ENCODE data around the gene PCDH9. TPM values are rescaled to one million over a fixed set of nuclear protein-coding genes. Genes with fewer than 3 reads are reported as not detected.

Gene PCDH9
- total and polyA plus RNA-seq, 2 experiments from 2014 or later, result 0.56 to 0.76 TPM

DNA sequence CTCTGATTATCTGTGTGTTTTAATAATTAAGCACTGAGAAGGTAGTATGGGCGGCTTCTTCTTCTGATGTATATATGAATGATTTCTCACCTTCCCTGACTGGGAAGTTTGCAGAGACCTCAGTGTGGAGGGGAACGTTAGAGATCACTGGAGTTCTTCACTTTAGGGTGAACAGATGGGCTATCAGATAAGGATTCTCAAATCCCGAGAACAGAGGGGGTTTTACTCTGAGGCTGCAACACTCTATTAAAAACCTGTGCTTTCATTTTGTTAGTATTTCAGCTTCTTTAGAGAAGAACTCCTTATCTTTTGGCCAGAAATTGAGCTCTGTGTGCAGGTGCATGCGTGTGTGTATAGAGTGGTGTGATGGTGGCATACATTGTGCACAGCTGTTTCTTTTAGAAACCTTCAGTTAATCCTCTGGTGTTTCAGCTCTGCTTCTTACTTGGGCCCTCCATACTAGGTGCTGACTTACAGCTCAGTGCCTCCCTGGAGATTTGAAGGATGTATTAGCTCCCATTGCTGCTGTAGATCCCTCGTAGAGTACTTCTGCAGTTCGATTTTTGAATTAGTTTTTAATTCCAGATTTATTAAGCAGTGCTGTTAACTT, 45.3 kb upstream of the PCDH9 start:
- H3K9ac ChIP-seq, result no peak overlapping the region
- no peaks in the 10 kb centered on the region for H3K79me2 ChIP-seq (ENCODE audit: insufficient read depth)
- H3F3A ChIP-seq (ENCODE audit: insufficient read depth), result no peaks in the 10 kb centered on the region
- H2AFZ ChIP-seq, result no peak overlapping the region
- WGBS, 2 experiments (ENCODE audit: low coverage in 1 of 2, low lambda C conversion rate in 2 of 2, missing lambda C conversion rate in 2 of 2), result 12 to 15% methylated on average over 6 of the region's 6 CpGs
- no peak overlapping the region for H3K4me2 ChIP-seq (ENCODE audit: unreplicated experiment)
- no peaks in the 10 kb centered on the region for H3K27me3 ChIP-seq (replicated peaks; ENCODE audit: insufficient read depth)
- no peak overlapping the region for H3K27ac ChIP-seq
- H3K9me3 ChIP-seq (ENCODE audit: low read depth), result no peaks in the 10 kb centered on the region
- no peaks in the 10 kb centered on the region for H3K4me1 ChIP-seq (ENCODE audit: insufficient read depth)
- TF ChIP-seq EZH2 (IDR thresholded peaks at IDR 0.05; ENCODE audit: insufficient read depth, poor library complexity, severe bottlenecking), result no peak
- no peak for TF ChIP-seq EZH2phosphoT487 (IDR thresholded peaks at IDR 0.05; ENCODE audit: insufficient read depth, low read depth)
- no peak for DNase-seq
- H3K4me3 ChIP-seq, result no peak overlapping the region
- no peaks in the 10 kb centered on the region for H3K9me2 ChIP-seq (ENCODE audit: insufficient read depth)
- no peaks in the 10 kb centered on the region for H3K36me3 ChIP-seq (ENCODE audit: low read depth)
- no peaks in the 10 kb centered on the region for H4K20me1 ChIP-seq (ENCODE audit: insufficient read depth)
- in situ Hi-C loops (cut with MboI), result no loop called here

- 28 to 50% methylated on average over 1 of the region's 1 CpG for WGBS, 2 experiments (ENCODE audit: low coverage in 1 of 2, low lambda C conversion rate in 2 of 2, missing lambda C conversion rate in 2 of 2)
- H4K20me1 ChIP-seq (ENCODE audit: insufficient read depth), result no peaks in the 10 kb centered on the region
- H3K9me3 ChIP-seq (ENCODE audit: low read depth), result no peaks in the 10 kb centered on the region
- H3K9ac ChIP-seq, result no peak overlapping the region
- H3K27me3 ChIP-seq (replicated peaks; ENCODE audit: insufficient read depth), result no peaks in the 10 kb centered on the region
- no peaks in the 10 kb centered on the region for H3K36me3 ChIP-seq (ENCODE audit: low read depth)
- no peak overlapping the region for H3K27ac ChIP-seq
- no peak for TF ChIP-seq EZH2 (IDR thresholded peaks at IDR 0.05; ENCODE audit: insufficient read depth, poor library complexity, severe bottlenecking)
- TF ChIP-seq EZH2phosphoT487 (IDR thresholded peaks at IDR 0.05; ENCODE audit: insufficient read depth, low read depth), result no peak
- H3K4me3 ChIP-seq, result no peak overlapping the region
- in situ Hi-C loops (cut with MboI), result no loop called here
- no peaks in the 10 kb centered on the region for H3K4me1 ChIP-seq (ENCODE audit: insufficient read depth)
- peak; percentile 34 for DNase-seq
- no peaks in the 10 kb centered on the region for H3K79me2 ChIP-seq (ENCODE audit: insufficient read depth)
- no peak overlapping the region for H3K4me2 ChIP-seq (ENCODE audit: unreplicated experiment)
- no peak overlapping the region for H2AFZ ChIP-seq
- no peaks in the 10 kb centered on the region for H3K9me2 ChIP-seq (ENCODE audit: insufficient read depth)
- no peaks in the 10 kb centered on the region for H3F3A ChIP-seq (ENCODE audit: insufficient read depth)
These were observed 42.9 kb upstream of the PCDH9 start for GRCh38 chr13:67273001-67273400.

DNA sequence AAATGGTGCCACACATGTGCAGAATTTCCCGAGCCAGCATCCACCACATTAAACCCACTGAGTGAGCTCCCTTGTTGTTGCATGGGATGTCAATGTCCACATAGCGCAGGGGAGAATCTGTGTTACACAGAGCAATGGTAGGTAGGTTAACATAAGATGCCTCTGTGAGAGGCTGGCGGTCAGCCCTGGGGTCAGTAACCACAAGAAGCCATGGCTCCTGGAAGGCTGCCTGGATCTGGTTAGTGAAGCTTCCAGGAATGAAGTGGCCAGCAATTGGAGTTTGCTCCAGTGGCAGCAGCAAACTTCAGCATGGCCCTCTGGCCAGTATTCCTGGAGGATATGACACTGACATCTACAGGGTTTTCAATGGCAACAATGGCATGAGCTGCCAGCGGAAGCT, 37.0 kb upstream of the PCDH9 start:
- no peak for TF ChIP-seq EZH2 (IDR thresholded peaks at IDR 0.05; ENCODE audit: insufficient read depth, poor library complexity, severe bottlenecking)
- TF ChIP-seq EZH2phosphoT487 (IDR thresholded peaks at IDR 0.05; ENCODE audit: insufficient read depth, low read depth), result no peak
- Histone ChIP-seq H3K4me3 (no peak overlapping the region), H3F3A (ENCODE audit: insufficient read depth) (no peaks in the 10 kb centered on the region), H2AFZ (no peak overlapping the region), H3K9me2 (ENCODE audit: insufficient read depth) (no peaks in the 10 kb centered on the region), H4K20me1 (ENCODE audit: insufficient read depth) (no peaks in the 10 kb centered on the region), H3K36me3 (ENCODE audit: low read depth) (no peaks in the 10 kb centered on the region), H3K9me3 (ENCODE audit: low read depth) (no peaks in the 10 kb centered on the region), H3K4me2 (ENCODE audit: unreplicated experiment) (no peak overlapping the region), H3K27me3 (replicated peaks; ENCODE audit: insufficient read depth) (no peaks in the 10 kb centered on the region), H3K4me1 (ENCODE audit: insufficient read depth) (no peaks in the 10 kb centered on the region), H3K79me2 (ENCODE audit: insufficient read depth) (no peaks in the 10 kb centered on the region), H3K27ac (no peak overlapping the region), H3K9ac (no peak overlapping the region)
- DNase-seq, result peak; percentile 12
- in situ Hi-C loops (cut with MboI), result no loop called here
- whole genome bisulfite sequencing, 2 experiments (ENCODE audit: low coverage in 1 of 2, low lambda C conversion rate in 2 of 2, missing lambda C conversion rate in 2 of 2), result 37 to 54% methylated on average over 4 of the region's 4 CpGs

- Histone ChIP-seq H3K9me3 (ENCODE audit: low read depth) (no peaks in the 10 kb centered on the region), H3K4me2 (ENCODE audit: unreplicated experiment) (no peak overlapping the region), H3K79me2 (ENCODE audit: insufficient read depth) (no peaks in the 10 kb centered on the region), H3K4me1 (ENCODE audit: insufficient read depth) (no peaks in the 10 kb centered on the region), H3K36me3 (ENCODE audit: low read depth) (no peaks in the 10 kb centered on the region), H4K20me1 (ENCODE audit: insufficient read depth) (no peaks in the 10 kb centered on the region), H3K27ac (no peak overlapping the region), H3K9ac (no peak overlapping the region), H3K4me3 (no peak overlapping the region), H3F3A (ENCODE audit: insufficient read depth) (no peaks in the 10 kb centered on the region), H3K27me3 (replicated peaks; ENCODE audit: insufficient read depth) (no peaks in the 10 kb centered on the region), H2AFZ (no peak overlapping the region), H3K9me2 (ENCODE audit: insufficient read depth) (no peaks in the 10 kb centered on the region)
- WGBS, 2 experiments (ENCODE audit: low coverage in 1 of 2, low lambda C conversion rate in 2 of 2, missing lambda C conversion rate in 2 of 2), result 40 to 60% methylated on average over 5 of the region's 5 CpGs
- in situ Hi-C loops (cut with MboI), result no loop called here
- no peak for TF ChIP-seq EZH2phosphoT487 (IDR thresholded peaks at IDR 0.05; ENCODE audit: insufficient read depth, low read depth)
- no peak for TF ChIP-seq EZH2 (IDR thresholded peaks at IDR 0.05; ENCODE audit: insufficient read depth, poor library complexity, severe bottlenecking)
- no peak for DNase-seq
These were observed 29.1 kb upstream of the PCDH9 start for GRCh38 chr13:67259208-67259607.

GRCh38 chr13:67258482-67258881, 28.3 kb upstream of the PCDH9 start:
- Histone ChIP-seq H3K9ac (no peak overlapping the region), H3K9me2 (ENCODE audit: insufficient read depth) (no peaks in the 10 kb centered on the region), H3K27me3 (replicated peaks; ENCODE audit: insufficient read depth) (no peaks in the 10 kb centered on the region), H3K36me3 (ENCODE audit: low read depth) (no peaks in the 10 kb centered on the region), H3K9me3 (ENCODE audit: low read depth) (no peaks in the 10 kb centered on the region), H3F3A (ENCODE audit: insufficient read depth) (no peaks in the 10 kb centered on the region), H4K20me1 (ENCODE audit: insufficient read depth) (no peaks in the 10 kb centered on the region), H3K79me2 (ENCODE audit: insufficient read depth) (no peaks in the 10 kb centered on the region), H2AFZ (no peak overlapping the region), H3K4me2 (ENCODE audit: unreplicated experiment) (no peak overlapping the region), H3K27ac (no peak overlapping the region), H3K4me1 (ENCODE audit: insufficient read depth) (no peaks in the 10 kb centered on the region), H3K4me3 (no peak overlapping the region)
- DNase-seq, result no peak
- WGBS, 2 experiments (ENCODE audit: low coverage in 1 of 2, low lambda C conversion rate in 2 of 2, missing lambda C conversion rate in 2 of 2), result 17 to 30% methylated on average over 1 of the region's 1 CpG
- TF ChIP-seq EZH2phosphoT487 (IDR thresholded peaks at IDR 0.05; ENCODE audit: insufficient read depth, low read depth) (no peak), EZH2 (IDR thresholded peaks at IDR 0.05; ENCODE audit: insufficient read depth, poor library complexity, severe bottlenecking) (no peak)
- in situ Hi-C loops (cut with MboI), result no loop called here
